HG02571 (cell line): Measurements from ENCODE around the gene INPP4A.

Experiments used
- ATAC-seq: cut with Tn5 transposase; IDR thresholded peaks from one replicate; pipeline ENCODE4 v1.9.1; 2021; ENCODE audit warnings: mild to moderate bottlenecking, moderate library complexity; ENCODE audit not compliant: unreplicated experiment

The INPP4A gene

DNA sequence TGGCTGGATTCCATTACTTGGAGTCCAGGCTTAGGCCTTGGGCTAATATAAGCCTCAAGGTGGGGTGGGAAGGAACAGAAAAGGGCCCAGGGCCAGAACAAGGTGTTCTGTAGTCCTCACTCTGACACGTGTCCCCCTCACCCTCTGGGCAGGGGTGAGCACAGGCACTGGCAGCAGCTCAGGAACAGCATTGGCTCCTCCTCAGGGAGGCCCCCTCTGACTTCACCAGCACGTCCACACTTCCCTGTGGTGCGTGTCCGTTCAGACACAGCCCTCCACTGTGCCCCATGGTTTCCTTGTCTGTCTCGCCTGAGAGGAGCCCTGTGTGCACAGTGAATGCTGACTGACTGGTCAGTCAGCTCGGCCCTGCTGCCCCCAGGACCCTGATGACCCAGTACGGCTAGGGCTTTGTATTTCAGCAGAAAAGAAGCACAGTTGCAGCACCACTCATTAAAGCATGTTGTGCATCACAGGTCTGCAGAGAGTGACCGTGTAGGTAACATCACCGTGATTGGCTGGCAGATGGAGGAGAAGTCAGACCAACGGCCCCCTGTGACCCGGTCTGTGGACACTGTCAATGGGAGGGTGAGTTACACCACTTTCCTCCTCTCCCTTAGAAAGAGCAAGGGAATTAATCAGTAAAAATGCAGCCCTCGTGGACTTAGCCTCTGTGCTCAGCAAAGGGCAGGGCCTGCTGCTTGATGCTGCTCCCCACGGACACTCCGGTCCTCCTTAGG, 92.9 kb downstream of the INPP4A start:
- ATAC-seq = no peak

DNA sequence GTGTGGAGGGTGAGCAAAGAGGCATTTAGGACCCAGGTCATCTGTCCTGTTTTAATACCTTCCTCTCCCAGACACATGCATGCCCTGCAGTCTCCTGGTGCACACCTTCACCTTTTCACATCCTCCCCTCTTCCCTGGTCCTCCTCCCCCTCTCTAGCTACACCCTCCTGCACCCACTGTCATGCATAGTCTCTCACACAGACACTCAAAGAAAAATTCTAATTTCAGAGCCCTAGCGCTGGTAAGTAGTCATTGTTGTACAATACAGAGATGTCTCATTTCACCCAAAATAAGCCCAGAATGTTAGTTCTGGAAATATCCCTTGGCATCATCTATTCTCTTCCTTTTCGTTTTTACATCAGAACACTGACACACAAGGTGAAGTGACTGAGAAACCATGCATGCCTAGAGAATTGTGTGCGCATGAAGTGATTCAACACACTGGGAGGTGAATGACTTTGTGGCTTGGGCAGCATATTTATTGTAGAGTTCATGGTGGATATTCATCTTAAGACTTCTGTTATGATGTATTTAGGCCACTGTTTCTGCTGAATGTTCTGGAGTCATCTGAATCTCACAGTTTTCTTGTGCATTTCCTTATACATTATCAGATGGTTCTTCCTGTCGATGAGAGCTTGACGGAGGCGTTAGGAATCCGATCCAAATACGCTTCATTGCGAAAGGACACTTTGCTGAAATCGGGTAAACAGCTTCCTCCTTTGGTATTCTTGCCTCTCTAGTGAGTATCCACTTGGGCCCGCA, 93.8 kb downstream of the INPP4A start:
- no peak for ATAC-seq

DNA sequence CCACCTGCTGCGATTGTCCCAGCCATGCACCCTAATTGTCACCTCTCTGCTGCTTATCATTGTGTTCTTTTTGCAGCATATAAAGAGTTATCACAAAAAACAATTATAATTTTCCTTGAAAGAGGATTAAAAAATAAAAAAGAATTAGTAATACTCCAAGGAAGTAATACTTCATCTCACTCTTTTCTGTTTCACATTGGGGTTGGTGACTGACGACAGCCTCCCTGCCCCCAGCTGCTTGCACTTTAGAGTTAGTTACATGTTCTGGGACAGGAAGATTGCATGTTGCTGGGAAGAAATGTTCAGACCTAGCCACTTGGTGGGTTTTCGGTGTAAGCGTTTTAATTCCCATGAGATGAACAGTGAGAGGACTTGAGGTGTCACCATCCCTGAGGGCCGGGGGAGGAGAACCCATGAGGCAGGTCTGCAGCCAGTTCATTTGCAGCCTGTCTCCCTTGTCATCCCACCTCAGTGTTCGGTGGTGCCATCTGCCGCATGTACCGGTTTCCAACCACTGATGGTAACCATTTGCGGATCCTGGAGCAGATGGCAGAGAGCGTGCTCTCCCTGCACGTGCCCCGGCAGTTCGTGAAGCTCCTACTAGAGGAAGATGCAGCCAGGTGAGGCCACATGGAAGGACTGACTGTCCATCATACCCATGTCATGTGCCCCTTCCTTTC, 94.5 kb downstream of the INPP4A start:
- ATAC-seq = no peak

DNA sequence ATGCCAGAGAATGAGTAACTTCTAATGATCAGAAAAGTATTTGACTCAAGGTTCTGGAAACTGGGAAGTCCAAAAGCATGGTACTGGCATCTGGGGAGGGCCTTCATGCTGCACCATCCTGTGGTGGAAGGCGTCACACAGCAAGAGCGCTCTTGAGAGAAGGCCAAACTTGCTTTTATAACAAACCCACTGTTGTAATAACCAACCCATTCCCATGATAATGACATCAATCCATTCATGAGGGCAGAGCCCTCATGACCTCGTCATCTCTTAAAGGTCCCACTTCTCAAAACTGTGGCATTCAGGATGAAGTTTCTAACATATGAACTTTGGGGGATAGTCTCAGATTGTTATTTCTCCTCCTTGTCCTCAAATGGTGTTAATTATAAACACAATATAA, 95.9 kb downstream of the INPP4A start:
- no peak for ATAC-seq

- ATAC-seq = no peak
These were observed 96.8 kb downstream of the INPP4A start for GRCh38 chr2:98541489-98541888.

DNA sequence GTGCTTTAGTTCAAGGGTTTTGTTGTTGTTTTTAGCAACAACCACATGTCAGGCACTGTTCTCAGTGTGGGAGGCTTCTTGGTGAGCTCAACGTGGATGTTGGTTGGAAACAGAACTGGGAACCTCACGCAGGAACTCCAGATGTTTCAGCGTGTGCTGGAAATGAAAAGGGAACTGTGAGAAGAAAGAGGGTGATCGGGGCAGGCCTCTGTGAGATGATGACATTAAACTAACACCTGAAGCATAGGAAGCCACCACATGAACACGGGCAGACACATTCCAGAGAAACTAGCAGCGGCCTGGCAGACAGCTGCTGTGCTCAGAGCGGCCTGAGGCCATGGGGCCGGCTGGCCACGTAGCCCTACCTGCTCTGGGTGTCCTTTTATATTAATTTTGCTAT, 97.2 kb downstream of the INPP4A start:
- ATAC-seq = no peak

DNA sequence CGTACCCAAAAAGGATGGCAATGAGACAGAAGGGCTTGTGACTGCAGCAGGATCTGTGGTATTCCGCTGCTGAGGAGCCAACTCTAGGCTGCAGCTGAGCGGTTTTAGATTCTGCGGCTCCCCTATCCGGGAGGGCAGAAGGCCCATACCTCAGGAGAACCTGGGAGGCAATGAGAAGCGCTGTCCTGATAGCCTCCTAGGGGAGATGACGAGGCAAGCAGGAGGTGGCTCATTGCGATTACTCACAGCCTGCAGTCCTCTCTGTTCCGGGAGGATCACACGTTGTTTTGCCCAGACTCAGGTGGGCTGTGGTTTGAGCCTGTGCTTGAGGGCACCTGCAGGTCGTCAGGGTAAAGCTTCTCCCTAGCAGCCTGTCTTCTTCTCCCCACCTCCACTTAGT, 98.6 kb downstream of the INPP4A start:
- ATAC-seq = no peak

DNA sequence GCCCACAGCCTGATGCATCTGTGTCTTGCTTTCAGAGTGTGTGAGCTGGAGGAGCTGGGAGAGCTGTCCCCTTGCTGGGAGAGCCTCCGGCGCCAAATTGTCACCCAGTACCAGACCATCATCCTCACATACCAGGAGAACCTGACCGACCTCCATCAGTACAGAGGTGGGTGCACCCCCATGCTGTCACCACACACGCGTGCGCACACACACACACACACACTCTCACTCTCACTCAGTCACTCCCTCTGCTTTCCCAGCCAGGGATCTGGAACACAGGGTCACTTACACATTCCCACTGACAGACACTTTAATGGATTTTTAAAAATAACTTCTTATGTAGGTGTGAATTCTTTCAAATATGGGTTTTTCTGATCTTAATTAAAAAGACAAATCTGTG, 99.2 kb downstream of the INPP4A start:
- ATAC-seq = no peak

- ATAC-seq = no peak
These were observed 100.9 kb downstream of the INPP4A start for GRCh38 chr2:98545591-98545990.

GRCh38 chr2:98546186-98546585, 101.5 kb downstream of the INPP4A start:
- no peak for ATAC-seq

DNA sequence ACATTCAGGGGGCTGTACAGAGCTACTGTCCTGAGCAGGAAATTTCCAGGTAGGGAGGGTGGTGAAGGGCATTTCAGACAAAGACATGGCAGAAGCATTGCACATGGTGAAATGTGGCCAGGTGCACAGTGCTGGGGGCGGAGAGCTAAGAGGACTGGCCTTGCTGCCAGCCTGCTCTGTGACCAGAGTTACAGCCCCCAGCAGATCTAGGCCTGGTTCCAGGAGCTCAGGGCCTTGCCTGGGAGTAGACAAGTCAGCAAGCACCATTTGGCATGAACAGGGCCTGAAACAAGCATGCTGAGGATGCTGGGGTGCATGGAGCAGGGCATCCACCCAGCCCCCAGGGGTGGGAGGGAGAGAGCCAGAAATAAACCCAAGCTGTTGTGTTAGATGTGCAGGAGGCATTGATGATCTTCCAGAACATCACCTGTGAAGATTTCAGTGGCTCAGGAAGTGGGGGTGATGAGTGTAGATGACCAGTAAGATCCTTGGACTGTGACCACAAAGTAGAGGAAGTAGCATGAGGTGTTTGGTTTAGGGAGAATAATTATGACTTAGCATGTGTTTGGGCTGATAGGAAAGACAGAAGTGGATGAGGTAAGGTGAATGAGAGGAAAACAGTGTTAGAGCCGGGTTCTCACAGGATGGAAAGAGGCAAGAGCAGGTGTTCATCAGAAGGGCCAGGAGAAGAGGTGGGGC, 102.6 kb downstream of the INPP4A start:
- no peak for ATAC-seq

GRCh38 chr2:98548920-98549818, 104.5 kb downstream of the INPP4A start:
- no peak for ATAC-seq

DNA sequence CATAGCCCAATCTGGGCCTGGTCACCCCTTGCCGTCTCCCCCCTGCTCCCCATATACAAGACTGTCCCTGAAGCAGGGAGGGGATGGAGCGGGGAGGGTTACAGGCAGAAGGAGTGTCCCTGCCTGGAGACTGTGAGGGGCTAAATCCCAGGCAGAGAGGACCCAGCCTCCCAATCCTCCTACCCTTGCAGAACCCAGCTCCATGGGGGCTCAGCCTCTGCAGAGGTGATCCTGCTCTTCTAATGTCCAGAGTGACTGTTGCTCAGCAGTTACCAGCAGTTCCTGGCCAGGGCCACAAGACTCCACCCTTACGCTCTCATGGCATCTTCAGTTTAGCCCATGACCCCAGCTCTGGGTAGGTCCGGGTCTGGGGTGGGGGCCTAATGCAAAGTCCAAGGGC, 105.5 kb downstream of the INPP4A start:
- ATAC-seq = no peak

DNA sequence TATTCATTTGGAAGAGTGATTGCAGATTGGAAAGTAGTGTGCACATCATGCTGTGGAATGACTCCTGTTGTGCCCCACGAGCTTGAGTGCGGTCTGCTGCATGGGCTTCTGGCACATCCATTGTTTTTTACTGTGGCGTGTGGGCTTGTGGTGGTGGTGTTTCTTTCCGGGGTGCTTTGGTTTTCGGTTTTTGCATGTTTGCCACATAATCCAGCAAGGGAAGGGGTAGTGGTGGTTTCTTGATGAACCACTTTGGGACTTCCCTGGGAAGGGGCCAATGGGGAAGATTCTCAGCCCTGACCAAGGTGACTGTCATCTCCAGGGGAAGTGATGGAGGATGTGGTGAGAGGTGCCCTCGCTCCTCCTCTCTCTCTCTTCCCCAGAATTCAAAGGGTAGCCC, 106.7 kb downstream of the INPP4A start:
- no peak for ATAC-seq

DNA sequence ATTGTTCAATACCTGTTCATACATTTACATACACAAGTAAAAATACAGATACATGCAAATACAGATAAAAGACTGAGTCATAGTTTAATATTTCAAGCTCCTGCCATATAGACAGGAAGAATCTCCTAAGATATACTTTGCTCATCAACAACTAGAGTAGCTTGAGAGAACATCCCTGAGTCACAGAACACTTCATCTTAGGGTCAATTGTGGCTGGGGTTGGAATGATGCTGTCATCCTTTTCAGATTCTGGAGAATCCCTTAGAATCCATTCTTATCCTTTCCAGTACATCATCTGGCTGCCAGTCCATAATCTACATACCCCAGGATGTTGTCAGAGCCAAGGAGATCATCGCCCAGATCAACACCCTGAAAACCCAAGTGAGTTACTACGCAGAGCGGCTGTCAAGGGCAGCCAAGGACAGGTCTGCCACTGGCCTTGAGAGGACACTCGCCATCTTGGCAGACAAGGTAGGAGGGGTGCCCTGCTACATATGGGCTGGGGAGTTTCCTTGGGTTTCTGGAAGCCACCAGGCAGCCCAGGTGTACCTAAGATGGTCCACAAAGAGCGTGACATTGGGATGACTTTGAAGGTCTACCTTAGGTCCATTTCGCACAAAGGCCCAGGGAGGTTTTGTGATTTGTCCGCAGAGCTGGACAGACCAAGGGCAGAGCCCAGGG, 108.0 kb downstream of the INPP4A start:
- no peak for ATAC-seq

DNA sequence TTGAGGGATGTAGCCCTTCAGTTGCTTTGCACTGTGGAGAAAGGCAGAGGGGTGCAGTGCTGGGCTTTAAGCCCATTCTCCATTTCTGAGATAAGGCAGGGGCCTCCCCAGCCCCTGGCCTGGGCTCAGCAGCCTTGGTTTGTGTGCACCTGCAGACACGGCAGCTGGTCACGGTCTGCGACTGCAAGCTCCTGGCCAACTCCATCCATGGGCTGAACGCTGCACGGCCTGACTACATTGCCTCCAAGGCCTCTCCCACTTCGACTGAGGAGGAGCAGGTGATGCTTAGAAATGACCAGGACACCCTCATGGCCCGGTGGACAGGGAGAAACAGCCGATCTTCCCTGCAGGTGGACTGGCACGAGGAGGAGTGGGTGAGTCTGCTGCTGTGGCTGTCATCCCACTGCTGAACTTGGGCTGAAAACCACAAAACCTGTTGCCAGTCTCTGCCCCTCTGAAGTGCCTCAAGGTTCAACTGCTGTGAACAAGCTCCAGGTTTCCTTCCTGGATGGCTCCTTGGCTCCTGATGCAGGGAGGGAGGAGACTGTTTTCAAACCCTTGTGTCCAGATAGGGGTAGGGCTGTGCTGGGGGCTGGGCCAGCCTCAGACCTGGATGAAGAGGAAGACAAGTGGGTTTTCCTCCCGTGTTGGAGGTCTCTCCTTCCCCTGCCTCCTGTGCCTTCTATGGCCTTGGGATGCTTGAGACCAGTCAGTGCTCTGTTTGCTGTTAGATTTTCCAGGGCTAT, 109.6 kb downstream of the INPP4A start:
- ATAC-seq = no peak

GRCh38 chr2:98555696-98556095, 111.0 kb downstream of the INPP4A start:
- no peak for ATAC-seq

DNA sequence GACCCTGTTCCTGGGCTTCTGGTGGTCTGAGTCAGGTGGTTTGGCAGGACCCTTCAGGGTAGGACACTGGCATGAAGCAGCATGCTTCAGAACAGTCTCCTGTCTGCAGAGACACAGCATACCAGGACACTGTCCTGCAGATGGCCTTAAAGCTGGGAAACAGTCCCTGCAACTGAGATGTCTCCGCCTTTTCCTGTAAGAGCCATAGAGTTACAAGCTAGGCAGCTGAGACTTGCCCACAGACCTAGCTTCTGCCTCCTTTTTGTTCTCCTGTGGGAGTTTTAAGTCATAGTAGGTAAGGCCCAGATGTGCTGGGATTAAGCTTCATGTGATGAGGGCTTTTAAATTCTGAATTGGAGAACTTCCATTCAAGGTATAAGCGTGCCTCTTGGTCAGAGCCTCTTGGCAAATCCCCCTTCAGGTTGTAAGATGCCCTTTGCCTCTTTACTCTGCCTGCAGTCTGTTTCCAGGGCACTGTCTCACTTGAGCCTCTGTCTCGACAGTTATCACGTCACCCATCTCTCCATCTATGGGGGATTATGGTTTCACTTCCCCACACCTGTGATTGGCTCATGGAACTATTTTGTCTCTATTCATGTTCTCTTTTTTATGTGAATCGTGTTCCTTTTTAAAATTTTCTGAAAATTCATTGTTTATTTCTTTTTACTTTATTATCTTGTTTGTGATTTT, 111.8 kb downstream of the INPP4A start:
- ATAC-seq = peak; percentile 59
